Measurements from ENCODE around the gene STAT5A. TPM values are rescaled to one million over a fixed set of nuclear protein-coding genes. Genes with fewer than 3 reads are reported as not detected.

Gene STAT5A
- total RNA-seq, 1 donor from 2014 or later: 1.3 TPM

DNA sequence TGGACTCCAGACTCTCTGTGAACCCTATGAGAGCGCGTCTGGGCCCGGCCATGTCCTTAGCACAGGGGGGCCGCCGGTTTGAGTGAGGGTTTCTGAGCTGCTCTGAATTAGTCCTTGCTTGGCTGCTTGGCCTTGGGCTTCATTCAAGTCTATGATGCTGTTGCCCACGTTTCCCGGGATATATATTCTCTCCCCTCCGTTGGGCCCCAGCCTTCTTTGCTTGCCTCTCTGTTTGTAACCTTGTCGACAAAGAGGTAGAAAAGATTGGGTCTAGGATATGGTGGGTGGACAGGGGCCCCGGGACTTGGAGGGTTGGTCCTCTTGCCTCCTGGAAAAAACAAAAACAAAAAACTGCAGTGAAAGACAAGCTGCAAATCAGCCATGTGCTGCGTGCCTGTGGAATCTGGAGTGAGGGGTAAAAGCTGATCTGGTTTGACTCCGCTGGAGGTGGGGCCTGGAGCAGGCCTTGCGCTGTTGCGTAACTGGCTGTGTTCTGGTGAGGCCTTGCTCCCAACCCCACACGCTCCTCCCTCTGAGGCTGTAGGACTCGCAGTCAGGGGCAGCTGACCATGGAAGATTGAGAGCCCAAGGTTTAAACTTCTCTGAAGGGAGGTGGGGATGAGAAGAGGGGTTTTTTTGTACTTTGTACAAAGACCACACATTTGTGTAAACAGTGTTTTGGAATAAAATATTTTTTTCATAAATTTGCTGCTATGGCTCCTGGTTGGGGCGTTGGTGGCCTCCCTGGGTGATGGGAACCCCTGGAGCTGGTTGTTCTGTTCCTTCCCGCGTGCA, 23.1 kb downstream of the STAT5A start:
- DNase-seq (ENCODE audit: low read depth) (peak; percentile 64), FAIRE-seq (peak; percentile 62)
- Histone ChIP-seq H3K36me3 (ENCODE audit: control insufficient read depth, insufficient read depth, low read length) (peaks cover 5% of the 10 kb centered on the region), H3K4me3 (ENCODE audit: low read depth, low read length) (no peak overlapping the region), H3K27me3 (ENCODE audit: control insufficient read depth, insufficient read depth, low read length) (no peaks in the 10 kb centered on the region)
- TF ChIP-seq, protein P1, sequence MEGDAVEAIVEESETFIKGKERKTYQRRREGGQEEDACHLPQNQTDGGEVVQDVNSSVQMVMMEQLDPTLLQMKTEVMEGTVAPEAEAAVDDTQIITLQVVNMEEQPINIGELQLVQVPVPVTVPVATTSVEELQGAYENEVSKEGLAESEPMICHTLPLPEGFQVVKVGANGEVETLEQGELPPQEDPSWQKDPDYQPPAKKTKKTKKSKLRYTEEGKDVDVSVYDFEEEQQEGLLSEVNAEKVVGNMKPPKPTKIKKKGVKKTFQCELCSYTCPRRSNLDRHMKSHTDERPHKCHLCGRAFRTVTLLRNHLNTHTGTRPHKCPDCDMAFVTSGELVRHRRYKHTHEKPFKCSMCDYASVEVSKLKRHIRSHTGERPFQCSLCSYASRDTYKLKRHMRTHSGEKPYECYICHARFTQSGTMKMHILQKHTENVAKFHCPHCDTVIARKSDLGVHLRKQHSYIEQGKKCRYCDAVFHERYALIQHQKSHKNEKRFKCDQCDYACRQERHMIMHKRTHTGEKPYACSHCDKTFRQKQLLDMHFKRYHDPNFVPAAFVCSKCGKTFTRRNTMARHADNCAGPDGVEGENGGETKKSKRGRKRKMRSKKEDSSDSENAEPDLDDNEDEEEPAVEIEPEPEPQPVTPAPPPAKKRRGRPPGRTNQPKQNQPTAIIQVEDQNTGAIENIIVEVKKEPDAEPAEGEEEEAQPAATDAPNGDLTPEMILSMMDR (IDR thresholded peaks at IDR 0.05; ENCODE audit: insufficient read depth, low read length, severe bottlenecking): no peak

DNA sequence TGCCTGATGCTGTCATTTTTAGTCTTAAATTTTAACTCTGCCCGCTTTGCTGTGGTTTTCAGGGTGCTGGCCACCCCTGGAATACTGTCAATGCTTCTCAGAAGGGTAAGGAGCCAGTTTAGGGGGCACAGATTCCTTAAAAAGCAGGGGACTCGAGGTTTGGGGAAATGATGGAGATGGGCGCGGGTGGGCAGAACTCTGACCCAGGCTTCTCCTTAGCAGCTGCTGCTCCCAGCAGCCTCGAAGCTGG, 23.7 kb downstream of the STAT5A start:
- Histone ChIP-seq H3K4me3 (ENCODE audit: low read depth, low read length) (no peak overlapping the region), H3K27me3 (ENCODE audit: control insufficient read depth, insufficient read depth, low read length) (no peaks in the 10 kb centered on the region), H3K36me3 (ENCODE audit: control insufficient read depth, insufficient read depth, low read length) (peaks cover 8% of the 10 kb centered on the region)
- TF ChIP-seq, protein P1 (IDR thresholded peaks at IDR 0.05; ENCODE audit: insufficient read depth, low read length, severe bottlenecking): no peak
- FAIRE-seq: no peak
- no peak for DNase-seq (ENCODE audit: low read depth)

GRCh38 chr17:42312285-42313130, 24.2 kb downstream of the STAT5A start:
- Histone ChIP-seq H3K36me3 (ENCODE audit: control insufficient read depth, insufficient read depth, low read length) (peaks cover 12% of the 10 kb centered on the region), H3K27me3 (ENCODE audit: control insufficient read depth, insufficient read depth, low read length) (no peaks in the 10 kb centered on the region), H3K4me3 (ENCODE audit: low read depth, low read length) (no peak overlapping the region)
- TF ChIP-seq, protein P1 (IDR thresholded peaks at IDR 0.05; ENCODE audit: insufficient read depth, low read length, severe bottlenecking): peak; percentile 88
- FAIRE-seq (no peak), DNase-seq (ENCODE audit: low read depth) (peak; percentile 55)

DNA sequence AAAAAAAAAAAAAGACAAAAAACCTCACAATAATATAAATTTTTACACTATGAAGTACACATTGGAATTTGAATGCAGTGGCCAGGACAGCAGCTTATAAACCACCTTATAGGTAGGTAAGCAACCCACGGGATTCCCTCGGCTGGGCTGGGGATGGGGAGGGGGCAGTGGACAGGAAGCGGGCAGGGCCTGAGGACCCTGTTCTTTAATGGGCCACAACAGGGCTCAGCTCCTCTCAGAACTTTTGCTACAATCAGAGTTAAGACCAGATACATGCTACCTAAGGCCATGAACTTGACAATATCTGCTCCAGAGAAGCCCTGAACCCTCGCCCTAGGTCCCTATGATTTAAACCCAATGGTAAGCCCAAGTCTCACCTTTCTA, 25.1 kb downstream of the STAT5A start:
- H3K36me3 ChIP-seq (ENCODE audit: control insufficient read depth, insufficient read depth, low read length): peaks cover 15% of the 10 kb centered on the region
- no peak for DNase-seq (ENCODE audit: low read depth)
- no peaks in the 10 kb centered on the region for H3K27me3 ChIP-seq (ENCODE audit: control insufficient read depth, insufficient read depth, low read length)
- no peak overlapping the region for H3K4me3 ChIP-seq (ENCODE audit: low read depth, low read length)
- FAIRE-seq: no peak
- TF ChIP-seq, protein P1 (IDR thresholded peaks at IDR 0.05; ENCODE audit: insufficient read depth, low read length, severe bottlenecking): no peak

- Histone ChIP-seq H3K36me3 (ENCODE audit: control insufficient read depth, insufficient read depth, low read length) (peaks cover 21% of the 10 kb centered on the region), H3K27me3 (ENCODE audit: control insufficient read depth, insufficient read depth, low read length) (no peaks in the 10 kb centered on the region), H3K4me3 (ENCODE audit: low read depth, low read length) (no peak overlapping the region)
- FAIRE-seq (no peak), DNase-seq (ENCODE audit: low read depth) (peak; percentile 67)
- TF ChIP-seq, protein P1 (IDR thresholded peaks at IDR 0.05; ENCODE audit: insufficient read depth, low read length, severe bottlenecking): no peak
Measured at GRCh38 chr17:42313773-42314566, 25.7 kb downstream of the STAT5A start.

Data from bronchial epithelial cell (primary cell).